Neuronal stem cell (in vitro differentiated cells): ENCODE measurements around the gene C1QL1.

Experiments used
- DNase-seq: peaks from one replicate; pipeline ENCODE4 v3.0.0-alpha.2; 2013; ENCODE audit warnings: low spot score
- H2AFZ ChIP-seq: one replicate; pipeline ENCODE4 v1.6.1; 2013; ENCODE audit warnings: mild to moderate bottlenecking, low read length, inconsistent platforms
- H2AK5ac ChIP-seq: 2 replicates; pipeline ENCODE4 v1.6.1; 2013; ENCODE audit warnings: low read depth, mild to moderate bottlenecking, inconsistent platforms, low read length, moderate library complexity, mixed read lengths
- H2BK120ac ChIP-seq: 2 replicates; pipeline ENCODE4 v1.6.1; 2013; ENCODE audit warnings: low read depth, mild to moderate bottlenecking, inconsistent platforms, low read length, moderate library complexity, mixed read lengths
- H2BK12ac ChIP-seq: one replicate; pipeline ENCODE4 v1.6.1; 2013; ENCODE audit warnings: low read length, inconsistent platforms
- H2BK15ac ChIP-seq: 2 replicates; pipeline ENCODE4 v1.6.1; 2013; ENCODE audit warnings: mild to moderate bottlenecking, low read length, inconsistent platforms, mixed read lengths
- H2BK5ac ChIP-seq: one replicate; pipeline ENCODE4 v1.6.1; 2013; ENCODE audit warnings: inconsistent platforms, mild to moderate bottlenecking, low read length, moderate library complexity
- H3K14ac ChIP-seq: one replicate; pipeline ENCODE4 v1.6.1; 2013; ENCODE audit warnings: low read length, inconsistent platforms
- H3K18ac ChIP-seq: 2 replicates; pipeline ENCODE4 v1.6.1; 2013; ENCODE audit warnings: low read length, inconsistent platforms
- H3K23ac ChIP-seq: 2 replicates; pipeline ENCODE4 v1.6.1; 2013; ENCODE audit warnings: low read depth, mild to moderate bottlenecking, mixed read lengths, low read length, inconsistent platforms; ENCODE audit not compliant: poor library complexity
- H3K27ac ChIP-seq: replicated peaks from 3 replicates; pipeline ENCODE4 v1.5.1; 2013; ENCODE audit warnings: low read length, inconsistent platforms
- H3K27me3 ChIP-seq, 3 experiments: 2 replicates each; pipeline ENCODE4 v1.6.1; 2013; ENCODE audit warnings: low read length in 3 of 3, mild to moderate bottlenecking in 2 of 3, inconsistent platforms in 1 of 3, low read depth in 1 of 3, mixed read lengths in 1 of 3, moderate library complexity in 1 of 3; ENCODE audit not compliant: control insufficient read depth in 3 of 3, insufficient read depth in 3 of 3
- H3K36me3 ChIP-seq, 2 donors: replicated peaks in 1 of 2; 2 replicates each; pipeline ENCODE4 v1.6.1; 2013; ENCODE audit warnings: low read length in 2 of 2; ENCODE audit not compliant: control insufficient read depth in 2 of 2, insufficient read depth in 2 of 2
- H3K4ac ChIP-seq: 2 replicates; pipeline ENCODE4 v1.6.1; 2013; ENCODE audit warnings: inconsistent platforms, mild to moderate bottlenecking, low read length, moderate library complexity
- H3K4me1 ChIP-seq, 2 donors: 1 replicate in 1 of 2; 2 replicates in 1 of 2; pipeline ENCODE4 v1.6.1; 2013; ENCODE audit warnings: low read length in 2 of 2, low read depth in 1 of 2; ENCODE audit not compliant: control insufficient read depth in 2 of 2, insufficient read depth in 1 of 2
- H3K4me2 ChIP-seq: one replicate; pipeline ENCODE4 v1.6.1; 2013; ENCODE audit warnings: mild to moderate bottlenecking, low read length, inconsistent platforms; ENCODE audit not compliant: insufficient read depth, poor library complexity, severe bottlenecking
- H3K4me3 ChIP-seq, 2 donors: 2 replicates each; pipeline ENCODE4 v1.5.1; 2013; ENCODE audit warnings: low read length in 2 of 2, mild to moderate bottlenecking in 2 of 2, inconsistent platforms in 1 of 2, moderate library complexity in 1 of 2
- H3K79me1 ChIP-seq: one replicate; pipeline ENCODE4 v1.6.1; 2013; ENCODE audit warnings: low read depth, mild to moderate bottlenecking, inconsistent platforms, low read length, moderate library complexity
- H3K9ac ChIP-seq: one replicate; pipeline ENCODE4 v1.6.1; 2013; ENCODE audit warnings: mild to moderate bottlenecking, low read depth, low read length, inconsistent platforms; ENCODE audit not compliant: poor library complexity
- H3K9me3 ChIP-seq, 2 donors: replicated peaks in 1 of 2; 2 replicates each; pipeline versions ENCODE3 to v1.6.1; 2013; ENCODE audit warnings: low read length in 2 of 2, mild to moderate bottlenecking in 2 of 2, inconsistent platforms in 1 of 2, low read depth in 1 of 2, mixed read lengths in 1 of 2, moderate library complexity in 1 of 2; ENCODE audit not compliant: control insufficient read depth in 2 of 2, insufficient read depth in 1 of 2
- H4K8ac ChIP-seq: one replicate; pipeline ENCODE4 v1.6.1; 2013; ENCODE audit warnings: low read depth, mild to moderate bottlenecking, inconsistent platforms, low read length, moderate library complexity
- H4K91ac ChIP-seq: one replicate; pipeline ENCODE4 v1.6.1; 2013; ENCODE audit warnings: low read length, low read depth, mild to moderate bottlenecking, inconsistent platforms; ENCODE audit not compliant: poor library complexity
- WGBS, 2 donors: extraction: QIAGEN DNeasy Blood & Tissue Kit; methylation state at CpG; one replicate each; pipeline ENCODE4 v1.1.7; 2013; ENCODE audit warnings: missing lambda C conversion rate in 2 of 2, mixed read lengths in 1 of 2; ENCODE audit not compliant: insufficient read length in 2 of 2, insufficient replicate concordance in 1 of 2; ENCODE audit errors: extremely low coverage in 2 of 2; 5-methylcytosine and 5-hydroxymethylcytosine counted together

Gene C1QL1

DNA sequence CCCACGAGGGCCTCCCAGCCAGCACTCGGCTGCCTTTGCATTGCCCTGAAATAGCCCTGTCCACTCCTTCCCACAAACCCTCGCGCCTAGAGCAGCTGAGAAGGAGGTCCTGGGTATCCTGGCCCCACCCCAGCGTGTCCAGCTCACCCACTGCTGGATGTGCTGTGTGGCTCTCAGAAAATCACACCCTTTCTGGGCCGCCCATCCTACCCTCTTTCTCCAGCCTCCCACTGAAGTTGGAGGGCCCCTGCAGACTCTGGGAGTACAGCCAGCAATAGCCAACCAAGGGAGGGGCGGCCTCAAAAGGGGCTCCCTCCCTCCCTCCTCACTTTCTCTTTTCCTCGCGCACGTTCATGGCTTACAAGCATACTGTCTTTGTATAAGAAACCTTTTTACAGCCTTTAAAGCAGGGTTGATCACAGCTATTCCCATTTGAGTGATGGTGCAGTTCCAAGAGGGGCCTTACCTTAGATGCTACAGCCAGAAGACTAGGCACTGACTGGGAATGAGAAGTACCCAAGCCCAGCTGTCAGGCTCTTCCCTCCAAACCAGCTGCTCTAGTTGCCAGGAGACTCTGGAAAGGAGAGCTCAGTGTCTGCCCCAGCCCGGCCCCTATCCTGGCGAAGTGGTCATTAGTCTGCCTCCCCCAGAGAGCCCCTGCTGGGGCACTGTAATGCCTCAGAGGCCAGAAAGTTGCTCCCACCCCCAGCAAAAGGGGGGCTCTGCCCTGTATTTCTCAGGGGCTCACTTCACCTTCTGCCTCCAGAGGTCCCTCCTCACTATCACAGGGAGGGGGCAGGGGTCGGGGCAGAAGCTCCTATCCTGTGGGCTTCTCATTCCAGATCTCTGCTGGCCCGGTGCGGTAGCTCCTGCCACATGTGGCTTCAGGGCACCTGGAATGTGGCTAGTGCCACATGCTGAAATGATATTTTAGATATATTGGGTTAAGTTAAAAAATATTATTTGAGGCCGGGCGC, 45.2 kb upstream of the C1QL1 start:
- no peak overlapping the region for H4K8ac ChIP-seq
- DNase-seq = no peak
- H3K27me3 ChIP-seq = peaks cover 0 to 11% (median 8%) of the 10 kb centered on the region in 3 experiments
- H2AK5ac ChIP-seq = peak overlapping the region; percentile 89
- WGBS, 2 donors = no CpG with 5 or more reads among the region's 17 CpGs
- no peak overlapping the region for H3K14ac ChIP-seq
- peak overlapping the region; percentile 27 for H3K23ac ChIP-seq
- H4K91ac ChIP-seq = no peak overlapping the region
- H3K36me3 ChIP-seq = no peaks in the 10 kb centered on the region
- peak overlapping the region; percentile 96 for H2BK15ac ChIP-seq
- peak overlapping the region; percentile 52 for H2BK120ac ChIP-seq
- no peaks in the 10 kb centered on the region for H3K79me1 ChIP-seq
- peak overlapping the region; percentile 57 for H3K4ac ChIP-seq
- H3K9me3 ChIP-seq = no peaks in the 10 kb centered on the region
- peak overlapping the region; percentile 40 for H3K9ac ChIP-seq
- no peak overlapping the region for H2BK12ac ChIP-seq
- H3K4me2 ChIP-seq = peak overlapping the region; percentile 23
- H2AFZ ChIP-seq = no peak overlapping the region
- H3K4me3 ChIP-seq = no peak overlapping the region
- peaks cover 8% of the 10 kb centered on the region in 2 donors for H3K4me1 ChIP-seq
- H3K27ac ChIP-seq = no peak overlapping the region
- H3K18ac ChIP-seq = peak overlapping the region; percentile 67
- H2BK5ac ChIP-seq = peak overlapping the region; percentile 68

DNA sequence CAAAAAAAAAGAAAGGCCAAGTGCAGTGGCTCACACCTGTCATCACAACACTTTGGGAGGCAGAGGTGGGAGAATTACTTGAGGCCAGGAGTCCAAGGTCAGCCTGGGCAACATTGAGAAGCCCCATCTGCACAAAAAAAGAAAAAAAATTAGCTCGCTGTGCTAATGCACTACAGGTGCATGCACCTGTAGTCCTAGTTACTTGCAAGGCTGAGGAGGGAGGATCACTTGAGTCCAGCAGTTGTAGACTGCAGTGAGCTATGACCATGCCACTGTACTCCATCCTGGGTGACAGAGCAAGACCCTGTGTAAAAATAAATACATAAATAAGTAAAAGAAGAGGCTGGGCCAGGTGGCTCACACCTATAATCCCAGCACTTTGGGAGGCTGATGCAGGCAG, 43.7 kb upstream of the C1QL1 start:
- Histone ChIP-seq H3K79me1 (no peaks in the 10 kb centered on the region), H3K14ac (no peak overlapping the region), H2BK12ac (no peak overlapping the region), H3K4me3 (no peak overlapping the region), H2AFZ (no peak overlapping the region), H3K23ac (no peak overlapping the region), H4K91ac (no peak overlapping the region), H2AK5ac (no peak overlapping the region), H4K8ac (no peak overlapping the region), H3K36me3 (no peaks in the 10 kb centered on the region), H3K9me3 (no peaks in the 10 kb centered on the region), H3K4me2 (no peak overlapping the region), H3K27ac (no peak overlapping the region), H2BK120ac (no peak overlapping the region), H2BK15ac (no peak overlapping the region), H3K4ac (no peak overlapping the region), H3K4me1 (peaks cover 8 to 12% of the 10 kb centered on the region in 2 donors), H3K27me3 (peaks cover 0 to 9% (median 0%) of the 10 kb centered on the region in 3 experiments), H3K18ac (no peak overlapping the region), H3K9ac (no peak overlapping the region), H2BK5ac (no peak overlapping the region)
- DNase-seq = no peak
- no CpG with 5 or more reads among the region's 1 CpG for WGBS, 2 donors

DNA sequence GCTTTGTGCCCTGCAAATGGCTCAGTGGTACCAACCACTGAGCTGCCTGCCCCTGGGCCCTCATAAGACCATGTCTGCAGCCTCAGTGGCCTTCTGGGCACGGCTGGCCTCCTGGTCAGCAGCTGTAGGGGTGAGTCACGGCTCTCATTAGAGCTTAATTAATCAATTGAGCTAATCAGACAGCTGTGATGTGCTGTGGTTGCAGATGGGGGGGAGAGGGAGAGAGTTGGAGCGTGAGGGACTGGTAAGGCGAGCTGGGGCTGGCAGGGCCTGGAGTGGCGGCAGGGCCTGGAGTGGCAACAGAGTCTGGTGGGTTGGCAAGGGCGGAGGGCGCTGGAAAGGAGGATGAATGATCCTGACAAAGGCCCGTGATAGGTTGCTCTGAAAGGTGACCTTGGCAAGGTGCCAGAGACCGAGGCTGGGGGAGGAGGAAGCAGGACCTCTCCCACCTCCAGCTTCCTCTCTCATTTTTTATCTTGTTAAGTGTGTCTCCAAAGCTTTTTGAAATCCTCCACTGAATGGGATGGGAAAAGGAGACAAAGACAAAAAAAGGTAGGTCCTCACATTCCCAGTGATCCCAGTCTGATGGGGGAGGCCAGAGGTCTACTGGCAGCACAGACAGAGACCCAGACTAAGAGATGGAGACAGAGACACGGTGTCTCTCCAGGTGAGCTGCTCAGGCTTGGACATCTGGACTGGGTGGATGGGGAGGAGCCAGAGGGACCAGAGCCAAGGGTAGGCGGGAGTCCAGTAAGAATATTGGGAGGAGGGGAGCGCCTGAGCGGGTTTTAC, 41.8 kb upstream of the C1QL1 start:
- Histone ChIP-seq H3K9me3 (no peaks in the 10 kb centered on the region), H3K4ac (no peak overlapping the region), H3K4me1 (peaks cover 8 to 14% of the 10 kb centered on the region in 2 donors), H3K14ac (no peak overlapping the region), H3K4me3 (no peak overlapping the region), H4K8ac (no peak overlapping the region), H3K18ac (peak overlapping the region; percentile 19), H3K79me1 (no peaks in the 10 kb centered on the region), H3K9ac (no peak overlapping the region), H3K4me2 (no peak overlapping the region), H2BK120ac (no peak overlapping the region), H2BK5ac (no peak overlapping the region), H2AK5ac (no peak overlapping the region), H2AFZ (no peak overlapping the region), H4K91ac (no peak overlapping the region), H3K23ac (peak overlapping the region; percentile 13), H3K27me3 (peaks cover 0 to 14% (median 0%) of the 10 kb centered on the region in 3 experiments), H2BK12ac (no peak overlapping the region), H2BK15ac (no peak overlapping the region), H3K27ac (no peak overlapping the region), H3K36me3 (no peaks in the 10 kb centered on the region)
- WGBS, 2 donors = no CpG with 5 or more reads among the region's 13 CpGs
- DNase-seq = no peak

DNA sequence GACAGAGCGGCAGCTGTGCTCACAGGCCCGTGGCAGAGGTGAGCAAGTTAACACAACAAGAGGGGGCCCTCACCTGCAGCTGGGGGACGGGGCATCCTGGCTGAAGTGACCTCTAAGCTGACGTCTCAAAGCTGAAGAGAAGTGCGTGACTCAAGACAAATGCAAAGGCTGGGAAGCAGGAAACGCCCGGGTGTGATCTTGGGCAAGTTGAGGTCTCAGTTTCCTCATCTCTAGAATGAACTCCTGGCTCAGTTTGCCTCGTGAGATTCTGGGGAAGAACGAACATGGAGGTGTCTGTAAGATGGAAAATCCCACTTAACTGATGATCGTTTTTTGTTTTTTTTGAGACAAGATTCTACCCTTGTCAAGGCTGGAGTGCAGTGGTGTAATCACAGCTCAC, 40.1 kb upstream of the C1QL1 start:
- Histone ChIP-seq H4K8ac (no peak overlapping the region), H3K23ac (no peak overlapping the region), H3K14ac (peak overlapping the region; percentile 82), H3K9me3 (no peaks in the 10 kb centered on the region), H2AFZ (no peak overlapping the region), H3K4me3 (no peak overlapping the region), H3K18ac (peak overlapping the region; percentile 83), H2BK5ac (no peak overlapping the region), H3K27ac (no peak overlapping the region), H2BK120ac (no peak overlapping the region), H3K79me1 (peaks cover 2% of the 10 kb centered on the region), H2BK15ac (peak overlapping the region; percentile 78), H3K4ac (no peak overlapping the region), H4K91ac (no peak overlapping the region), H2AK5ac (peak overlapping the region; percentile 10), H3K36me3 (no peaks in the 10 kb centered on the region), H3K4me2 (no peak overlapping the region), H2BK12ac (no peak overlapping the region), H3K27me3 (peaks cover 0 to 24% (median 0%) of the 10 kb centered on the region in 3 experiments), H3K4me1 (peaks cover 16 to 23% of the 10 kb centered on the region in 2 donors), H3K9ac (no peak overlapping the region)
- no peak for DNase-seq
- no CpG with 5 or more reads among the region's 10 CpGs for WGBS, 2 donors
